ENCODE data around the gene MMEL1.

GRCh38 chr1:2611031-2611501, 21.8 kb downstream of the MMEL1 start:
- no peak for TF ChIP-seq ZFX (IDR thresholded peaks at IDR 0.05)
- no peak for TF ChIP-seq CTCF (conservative IDR thresholded peaks at IDR 0.05)

Measured in C4-2B (cell line).